Stimulated activated memory B cell treated with anti-CD40 and anti-IgM and Interleukin-4, amounts not matched to agents 10 μg/mL and 1 μg/mL and 100 μg/mL, for 72 hours (primary cell): ENCODE results near the gene ITPRIPL2.
A peak's percentile ranks its signal among the peaks of the same experiment; 100 is the strongest.

Experiments
- ATAC-seq: fragments of 150-1000 bp; cut with Tn5 transposase; 2 replicates; pipeline ENCODE4 v1.10.0; 2021
- H3K27ac Mint-ChIP-seq: one replicate; pipeline ENCODE4 v1.8.0; 2022; ENCODE audit warnings: mild to moderate bottlenecking, mixed read lengths
- H3K27me3 Mint-ChIP-seq: one replicate; pipeline ENCODE4 v1.8.0; 2022; ENCODE audit warnings: mixed read lengths
- H3K36me3 Mint-ChIP-seq: one replicate; pipeline ENCODE4 v1.8.0; 2022; ENCODE audit warnings: mixed read lengths
- H3K4me1 Mint-ChIP-seq: one replicate; pipeline ENCODE4 v1.8.0; 2022; ENCODE audit warnings: mixed read lengths
- H3K4me3 Mint-ChIP-seq: one replicate; pipeline ENCODE4 v1.8.0; 2022; ENCODE audit warnings: mild to moderate bottlenecking, moderate library complexity, mixed read lengths
- H3K9me3 Mint-ChIP-seq: one replicate; pipeline ENCODE4 v1.8.0; 2022; ENCODE audit warnings: mixed read lengths

ITPRIPL2 gene

DNA sequence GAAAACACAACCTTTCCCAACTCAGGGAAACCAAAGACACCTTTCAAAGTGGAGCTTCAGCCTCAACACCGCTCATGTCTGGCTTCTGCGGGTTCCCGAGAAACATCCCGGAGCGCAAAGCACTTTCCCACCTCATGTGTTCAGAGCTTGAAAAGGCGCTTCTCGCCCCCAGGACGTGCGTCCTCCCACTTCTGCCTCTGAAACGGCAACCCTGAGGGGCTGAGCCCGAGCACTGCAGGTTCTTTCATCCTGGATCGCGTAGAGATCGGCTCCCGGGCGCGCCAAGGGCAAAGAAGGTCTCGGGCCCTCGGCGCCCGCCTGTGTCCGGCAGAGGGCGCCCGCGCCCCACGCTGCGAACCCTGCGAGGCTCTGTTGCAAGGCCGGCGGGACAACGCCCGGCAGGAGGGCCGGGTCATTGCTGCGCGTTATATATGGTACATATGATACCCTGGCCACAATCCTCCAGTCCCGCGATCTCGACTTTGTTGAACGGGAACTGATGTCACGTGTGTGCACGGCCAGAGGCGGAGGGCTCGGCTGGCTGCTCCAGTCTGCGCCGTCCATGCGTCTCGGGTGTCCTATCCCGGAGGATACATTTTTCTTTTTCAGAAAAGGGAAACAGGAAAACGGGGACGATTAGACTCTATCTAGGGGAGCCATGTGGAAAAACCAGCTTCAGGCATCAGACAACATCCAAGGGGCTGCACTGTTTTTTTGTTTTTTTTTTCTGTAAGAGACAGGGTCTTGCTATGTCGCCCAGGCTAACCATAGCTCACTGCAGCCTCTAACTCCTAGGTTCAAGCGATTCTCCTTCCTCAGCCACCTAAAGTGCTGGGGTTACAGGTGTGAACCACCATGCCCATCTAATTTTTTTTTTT is 27.2 kb upstream of the ITPRIPL2 start:
- H3K36me3 Mint-ChIP-seq = peaks cover 11% of the 10 kb centered on the region
- peaks cover under 1% of the 10 kb centered on the region for H3K9me3 Mint-ChIP-seq
- H3K4me3 Mint-ChIP-seq = peak overlapping the region; percentile 76
- peaks cover 12% of the 10 kb centered on the region for H3K4me1 Mint-ChIP-seq
- peaks cover 13% of the 10 kb centered on the region for H3K27me3 Mint-ChIP-seq
- H3K27ac Mint-ChIP-seq = peak overlapping the region; percentile 59
- peak; percentile 95 for ATAC-seq

DNA sequence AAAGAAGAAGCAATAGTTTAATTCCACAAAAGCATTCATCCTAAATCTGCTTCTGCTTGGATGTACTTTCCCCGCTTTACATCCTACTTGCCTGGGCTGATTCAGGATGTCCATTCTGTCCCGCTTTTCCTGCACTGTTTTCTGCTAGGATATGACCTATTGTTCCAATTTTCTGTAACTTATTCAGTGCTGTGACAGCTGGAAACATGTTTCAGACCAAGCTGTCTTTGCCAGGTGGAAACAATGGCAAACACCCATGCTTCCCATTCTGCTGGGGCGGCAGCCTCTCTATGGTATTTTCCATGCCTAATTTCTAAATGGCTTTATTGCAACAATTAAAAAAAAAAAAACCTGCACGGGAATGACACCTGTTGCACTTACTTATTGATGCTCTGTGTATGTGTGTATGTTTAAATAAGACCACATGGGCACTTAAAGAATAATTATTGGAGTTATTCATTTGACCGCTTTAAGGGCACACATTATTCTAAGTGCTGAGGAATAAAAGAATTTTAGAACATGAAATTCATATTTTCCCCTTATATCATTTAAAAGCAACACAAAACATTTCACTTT is 25.3 kb upstream of the ITPRIPL2 start:
- Mint-ChIP-seq H3K4me1 (peaks cover 12% of the 10 kb centered on the region), H3K27me3 (peaks cover 13% of the 10 kb centered on the region), H3K9me3 (peaks cover 11% of the 10 kb centered on the region), H3K36me3 (peaks cover 19% of the 10 kb centered on the region), H3K4me3 (no peak overlapping the region), H3K27ac (no peak overlapping the region)
- ATAC-seq = no peak

DNA sequence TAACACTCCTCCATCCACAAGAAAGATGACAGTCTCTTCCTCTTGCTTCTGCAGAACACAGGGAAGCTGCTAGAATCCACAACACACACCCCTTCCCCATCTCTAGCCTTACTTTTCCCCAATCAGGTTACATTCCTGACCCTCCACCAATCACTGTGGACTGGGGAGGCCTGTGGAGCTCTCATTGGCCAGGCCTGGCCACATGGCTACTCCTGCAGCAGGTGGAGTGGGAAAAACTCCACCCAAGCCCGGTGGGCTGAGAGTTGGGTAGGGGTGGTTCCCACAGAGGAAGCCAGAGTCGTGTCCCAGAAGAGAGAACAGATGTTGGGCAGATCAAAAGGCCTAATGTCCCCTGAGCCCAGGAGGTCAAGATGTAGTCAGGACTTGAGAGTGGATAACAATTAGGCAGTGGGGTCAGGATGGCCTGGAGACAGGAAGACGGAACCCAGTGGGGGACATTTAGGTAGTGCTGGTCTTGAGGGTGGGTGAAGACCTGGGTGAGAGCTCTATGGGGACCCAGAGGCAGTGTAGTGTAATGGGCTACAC is 24.3 kb upstream of the ITPRIPL2 start:
- peaks cover 12% of the 10 kb centered on the region for H3K4me1 Mint-ChIP-seq
- H3K4me3 Mint-ChIP-seq = no peak overlapping the region
- H3K9me3 Mint-ChIP-seq = peaks cover 11% of the 10 kb centered on the region
- H3K27ac Mint-ChIP-seq = no peak overlapping the region
- peaks cover 13% of the 10 kb centered on the region for H3K27me3 Mint-ChIP-seq
- peaks cover 19% of the 10 kb centered on the region for H3K36me3 Mint-ChIP-seq
- no peak for ATAC-seq

DNA sequence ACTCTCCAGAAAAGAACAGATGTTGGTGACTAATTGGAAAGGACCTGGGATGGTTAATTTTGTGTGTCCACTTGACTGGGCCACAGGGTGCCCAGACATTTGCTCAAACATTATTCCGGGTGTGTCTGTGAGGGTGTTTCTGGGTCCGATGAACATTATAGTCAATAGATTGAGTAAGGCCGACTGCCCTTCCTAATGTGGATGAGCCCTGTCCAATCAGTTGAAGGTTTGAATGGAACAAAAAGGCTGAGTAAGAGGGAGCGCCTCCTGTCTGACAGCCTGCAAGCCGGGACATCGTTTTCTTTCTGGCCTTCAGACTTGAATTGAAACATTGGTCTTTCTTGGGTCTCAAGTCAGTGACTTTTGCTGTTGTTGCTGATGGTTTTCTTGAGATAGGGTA is 22.8 kb upstream of the ITPRIPL2 start:
- H3K4me1 Mint-ChIP-seq = peaks cover 19% of the 10 kb centered on the region
- H3K4me3 Mint-ChIP-seq = no peak overlapping the region
- H3K27me3 Mint-ChIP-seq = peaks cover 5% of the 10 kb centered on the region
- H3K27ac Mint-ChIP-seq = no peak overlapping the region
- no peak for ATAC-seq
- H3K9me3 Mint-ChIP-seq = peaks cover 14% of the 10 kb centered on the region
- peaks cover 19% of the 10 kb centered on the region for H3K36me3 Mint-ChIP-seq

DNA sequence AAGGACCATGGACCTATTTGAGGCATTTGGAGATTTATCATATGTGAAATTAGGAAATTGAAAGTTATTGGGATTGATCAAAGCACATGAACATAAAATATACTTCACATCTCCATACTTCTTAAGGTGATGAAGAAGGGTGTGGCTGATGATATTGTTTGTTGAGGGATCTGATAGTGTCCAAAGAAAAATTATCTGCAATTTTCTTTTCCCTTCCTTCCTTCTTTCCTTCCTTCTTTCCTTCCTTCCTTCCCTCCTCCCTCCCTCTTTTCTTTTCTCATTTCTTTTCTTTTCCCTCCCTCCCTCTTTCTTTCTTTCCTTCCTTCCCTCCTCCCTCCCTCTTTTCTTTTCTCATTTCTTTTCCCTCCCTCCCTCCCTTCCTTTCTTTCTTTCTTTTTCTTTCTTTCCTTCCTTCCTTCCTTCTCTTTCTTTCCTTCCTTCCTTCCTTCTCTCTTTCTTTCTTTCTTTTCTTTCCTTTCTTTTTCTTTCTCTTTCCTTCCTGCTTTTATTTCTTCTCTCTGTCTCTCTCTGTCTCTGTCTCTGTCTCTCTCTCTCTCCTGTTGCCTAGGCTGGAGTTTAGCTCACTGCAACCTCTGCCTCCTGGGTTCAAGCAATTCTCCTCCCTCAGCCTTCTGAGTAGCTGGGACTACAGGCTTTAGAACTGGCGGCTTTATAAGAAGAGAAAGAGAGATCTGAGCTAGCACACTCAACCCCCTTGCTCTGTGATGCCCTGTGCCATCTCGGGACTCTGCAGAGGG is 20.9 kb upstream of the ITPRIPL2 start:
- Mint-ChIP-seq H3K27ac (peak overlapping the region; percentile 53), H3K4me3 (no peak overlapping the region), H3K4me1 (peaks cover 15% of the 10 kb centered on the region), H3K36me3 (peaks cover 22% of the 10 kb centered on the region), H3K27me3 (no peaks in the 10 kb centered on the region), H3K9me3 (peaks cover 16% of the 10 kb centered on the region)
- ATAC-seq = no peak

DNA sequence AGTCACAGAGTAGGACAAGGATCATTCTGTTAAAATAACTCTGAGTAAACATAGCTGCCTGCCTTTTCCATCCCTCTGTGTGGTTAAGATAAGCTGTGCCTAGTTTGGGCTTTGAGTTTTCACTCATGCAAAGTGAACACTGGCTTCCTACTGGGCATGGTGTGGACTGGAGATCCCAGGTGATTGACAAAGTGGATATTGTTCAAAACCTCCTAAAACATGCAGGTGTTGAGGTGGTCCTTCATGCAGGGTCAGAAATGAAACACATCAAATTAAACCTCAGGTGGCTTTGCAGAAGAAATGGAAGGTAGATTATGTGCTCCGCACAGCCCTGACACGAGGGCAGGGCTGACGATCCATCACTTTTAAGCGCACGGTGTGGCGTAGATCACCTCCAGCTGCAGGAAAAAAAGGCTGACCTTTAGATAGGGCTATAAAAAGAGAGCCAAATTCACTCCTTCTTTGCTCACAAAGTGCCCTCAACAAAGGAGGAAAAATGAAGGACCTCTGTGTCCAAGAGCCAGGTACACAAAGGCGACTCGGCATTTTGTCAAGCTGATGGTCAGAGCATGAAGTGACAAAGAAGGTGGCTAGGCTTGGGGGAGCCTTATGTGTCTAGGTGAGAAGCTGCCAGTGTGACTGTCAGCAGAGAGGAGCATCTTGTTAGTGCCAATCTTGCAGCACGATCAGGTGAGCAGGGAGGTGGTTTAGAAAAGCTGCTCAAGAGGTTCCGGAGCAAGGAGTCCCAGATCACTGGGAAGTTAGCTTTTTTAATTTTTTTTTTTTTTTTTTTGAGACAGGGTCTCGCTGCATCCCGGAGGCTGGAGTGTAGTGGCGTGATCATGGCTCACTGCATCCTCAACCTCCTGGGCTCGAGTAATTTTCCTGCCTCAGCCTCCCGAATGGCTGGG is 19.9 kb upstream of the ITPRIPL2 start:
- Mint-ChIP-seq H3K27me3 (no peaks in the 10 kb centered on the region), H3K9me3 (peaks cover 18% of the 10 kb centered on the region), H3K4me1 (peaks cover 15% of the 10 kb centered on the region), H3K27ac (no peak overlapping the region), H3K36me3 (peaks cover 28% of the 10 kb centered on the region), H3K4me3 (no peak overlapping the region)
- ATAC-seq = no peak

DNA sequence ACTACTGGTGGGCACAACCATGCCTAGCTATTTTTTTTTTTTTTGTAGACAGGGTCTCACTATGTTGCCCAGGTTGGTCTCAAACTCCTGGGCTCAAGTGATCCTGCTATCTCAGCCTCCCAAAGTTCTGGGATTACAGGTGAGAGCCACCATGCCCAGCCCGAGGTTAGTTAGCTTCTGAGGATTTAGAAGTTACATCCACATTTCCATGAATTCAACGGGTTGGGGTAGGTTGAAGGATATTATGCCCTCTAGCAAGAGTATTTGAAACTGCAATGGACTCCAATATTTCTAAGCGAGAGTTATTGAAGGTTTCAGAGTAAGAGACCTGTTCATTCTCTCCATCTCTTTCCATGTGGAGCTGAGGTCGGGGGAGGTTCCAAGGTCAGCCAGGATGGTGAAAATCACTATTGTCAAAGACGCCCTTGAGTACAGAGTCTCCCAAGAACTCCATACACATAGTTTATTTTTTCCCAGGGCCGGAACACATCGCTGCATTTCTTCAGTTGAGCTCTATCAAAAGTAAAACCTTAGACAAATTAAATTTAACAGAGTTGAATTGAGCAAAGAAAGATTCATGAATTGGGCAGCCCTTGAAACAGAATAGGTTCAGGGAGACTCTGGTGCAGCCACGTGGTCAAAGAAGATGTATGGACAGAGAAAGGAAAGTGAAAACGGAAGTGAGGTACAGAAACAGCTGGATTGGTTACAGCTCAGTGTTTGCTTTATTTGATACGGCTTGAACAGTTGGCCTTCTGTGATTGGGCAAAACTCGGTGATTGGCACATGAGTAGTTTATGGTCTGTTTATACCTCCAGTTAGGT is 19.0 kb upstream of the ITPRIPL2 start:
- Mint-ChIP-seq H3K4me3 (no peak overlapping the region), H3K4me1 (peaks cover 15% of the 10 kb centered on the region), H3K9me3 (peaks cover 18% of the 10 kb centered on the region), H3K27me3 (no peaks in the 10 kb centered on the region), H3K27ac (peak overlapping the region; percentile 80), H3K36me3 (peaks cover 28% of the 10 kb centered on the region)
- ATAC-seq = peak; percentile 69

DNA sequence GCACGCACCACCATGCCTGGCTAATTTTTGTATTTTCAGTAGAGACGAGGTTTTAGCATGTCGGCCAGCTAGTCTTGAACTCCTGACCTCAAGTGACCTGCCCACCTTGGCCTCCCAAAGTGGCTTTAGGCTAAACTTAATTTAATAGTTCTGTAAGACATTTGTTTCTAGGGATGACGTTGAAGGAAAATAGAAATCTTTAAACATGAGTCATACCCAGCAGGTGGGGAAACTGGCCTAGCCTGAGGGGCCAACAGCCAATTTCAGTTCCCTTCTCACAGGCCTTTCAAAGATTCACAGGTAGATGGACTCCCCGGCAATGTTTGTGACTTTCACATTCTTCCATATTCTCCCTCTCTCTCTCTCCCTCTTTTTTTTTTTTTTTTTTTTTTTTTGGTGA is 18.1 kb upstream of the ITPRIPL2 start:
- H3K9me3 Mint-ChIP-seq = peaks cover 18% of the 10 kb centered on the region

DNA sequence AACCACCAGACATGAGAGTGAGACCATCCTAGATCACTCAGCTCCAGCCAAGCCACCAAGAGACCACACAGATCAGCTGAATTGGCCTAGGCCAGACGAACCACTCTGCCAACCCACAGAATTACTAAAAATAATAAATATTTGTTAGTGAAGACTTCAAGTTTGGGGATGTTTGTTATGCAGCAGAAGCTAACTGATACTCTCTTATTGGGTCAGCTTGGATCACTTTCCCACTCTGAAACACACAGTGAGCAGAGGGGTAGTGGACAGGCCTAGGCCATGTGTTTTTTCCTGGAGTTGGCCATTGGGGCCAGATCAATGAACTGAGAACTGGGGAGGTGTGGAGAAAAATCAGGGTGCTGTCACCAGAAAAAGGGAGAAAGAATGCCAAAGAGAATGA is 15.6 kb upstream of the ITPRIPL2 start:
- H3K9me3 Mint-ChIP-seq = peaks cover 7% of the 10 kb centered on the region
- no peaks in the 10 kb centered on the region for H3K27me3 Mint-ChIP-seq
- no peak overlapping the region for H3K4me3 Mint-ChIP-seq
- no peak for ATAC-seq
- H3K36me3 Mint-ChIP-seq = peaks cover 11% of the 10 kb centered on the region
- peaks cover 15% of the 10 kb centered on the region for H3K4me1 Mint-ChIP-seq
- no peak overlapping the region for H3K27ac Mint-ChIP-seq

More for the DNA sequence above, 18.1 kb upstream of the ITPRIPL2 start:
- H3K27me3 Mint-ChIP-seq = no peaks in the 10 kb centered on the region
- H3K4me1 Mint-ChIP-seq = peaks cover 15% of the 10 kb centered on the region
- peak overlapping the region; percentile 80 for H3K27ac Mint-ChIP-seq
- H3K36me3 Mint-ChIP-seq = peaks cover 28% of the 10 kb centered on the region
- H3K4me3 Mint-ChIP-seq = peak overlapping the region; percentile 31
- peak; percentile 88 for ATAC-seq

DNA sequence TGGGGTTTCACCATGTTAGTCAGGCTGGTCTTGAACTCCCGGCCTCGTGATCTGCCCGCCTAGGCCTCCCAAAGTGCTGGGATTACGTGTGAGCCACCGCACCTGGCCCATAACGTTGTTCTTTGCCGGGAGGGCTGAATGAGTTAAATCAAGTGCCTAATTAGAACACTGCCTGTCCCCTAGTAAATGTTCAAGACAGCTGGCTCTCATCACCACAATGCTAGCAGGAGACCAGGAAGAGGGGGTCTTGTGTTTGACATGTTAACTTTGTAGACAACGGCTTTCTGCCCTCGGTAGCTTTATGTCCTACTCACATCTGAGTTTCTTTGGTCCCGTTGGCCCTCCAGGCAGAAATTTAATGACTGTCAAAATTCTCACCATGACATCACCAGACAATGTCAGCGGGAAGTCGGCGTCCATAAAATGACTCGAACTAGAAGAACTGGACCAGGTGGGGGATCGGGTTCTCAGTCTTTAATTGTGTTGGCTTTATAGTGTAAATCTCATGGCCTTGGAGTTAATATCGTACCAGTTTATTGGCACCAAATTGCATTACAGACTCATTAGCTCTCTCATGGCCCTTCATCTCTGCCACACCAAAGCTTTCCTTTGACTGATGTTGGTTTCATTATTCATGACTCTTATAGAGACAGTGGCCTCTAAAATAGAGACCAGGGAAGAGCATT is 11.4 kb upstream of the ITPRIPL2 start:
- Mint-ChIP-seq H3K4me1 (peaks cover 5% of the 10 kb centered on the region), H3K27ac (no peak overlapping the region), H3K27me3 (no peaks in the 10 kb centered on the region), H3K9me3 (peaks cover 3% of the 10 kb centered on the region), H3K36me3 (peaks cover 10% of the 10 kb centered on the region), H3K4me3 (no peak overlapping the region)
- ATAC-seq = no peak

DNA sequence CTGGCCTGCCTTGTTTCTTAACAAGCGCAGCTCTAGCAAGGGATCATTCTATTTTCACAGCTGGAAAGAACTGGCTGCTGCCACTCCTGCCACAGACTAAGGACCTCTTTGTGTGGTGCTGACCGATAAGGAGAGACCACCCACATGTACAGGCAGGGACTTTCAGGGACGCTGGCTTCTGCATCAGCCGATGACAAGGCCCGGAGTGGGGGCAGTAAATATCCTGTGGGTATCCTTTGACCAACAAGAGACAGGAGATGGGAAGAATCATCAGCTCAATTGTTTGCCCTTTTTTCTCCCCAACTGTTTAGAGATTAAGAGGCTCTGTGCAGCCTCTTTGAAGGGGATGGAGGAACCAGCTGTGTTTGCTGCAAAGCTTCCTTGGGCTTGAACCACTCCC is 9.2 kb upstream of the ITPRIPL2 start:
- Mint-ChIP-seq H3K36me3 (no peaks in the 10 kb centered on the region), H3K4me3 (no peak overlapping the region), H3K27ac (peak overlapping the region; percentile 15), H3K27me3 (no peaks in the 10 kb centered on the region), H3K9me3 (no peaks in the 10 kb centered on the region), H3K4me1 (peaks cover 23% of the 10 kb centered on the region)
- no peak for ATAC-seq

DNA sequence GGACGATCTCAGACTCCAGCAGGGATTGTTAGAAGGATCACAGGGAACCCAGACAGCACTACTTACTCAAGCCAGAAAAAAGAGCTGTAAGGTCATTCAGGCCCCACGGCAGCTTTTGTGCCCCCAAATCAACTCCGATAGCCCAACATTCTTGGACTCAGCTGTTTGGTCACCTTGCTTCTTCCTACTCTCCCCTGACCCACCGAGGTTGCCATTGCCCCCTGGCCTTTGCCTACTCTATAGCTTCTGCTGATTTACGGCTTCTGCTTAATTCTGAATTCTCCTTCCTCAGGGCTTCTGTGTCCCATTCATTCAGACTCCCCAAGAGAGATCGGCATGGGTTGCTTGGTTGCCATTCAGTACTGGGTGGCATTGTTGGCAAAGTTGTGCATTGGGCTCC is 8.6 kb upstream of the ITPRIPL2 start:
- no peaks in the 10 kb centered on the region for H3K27me3 Mint-ChIP-seq
- H3K9me3 Mint-ChIP-seq = no peaks in the 10 kb centered on the region
- ATAC-seq = no peak
- peak overlapping the region; percentile 15 for H3K27ac Mint-ChIP-seq
- H3K4me1 Mint-ChIP-seq = peaks cover 23% of the 10 kb centered on the region
- H3K4me3 Mint-ChIP-seq = no peak overlapping the region
- no peaks in the 10 kb centered on the region for H3K36me3 Mint-ChIP-seq

DNA sequence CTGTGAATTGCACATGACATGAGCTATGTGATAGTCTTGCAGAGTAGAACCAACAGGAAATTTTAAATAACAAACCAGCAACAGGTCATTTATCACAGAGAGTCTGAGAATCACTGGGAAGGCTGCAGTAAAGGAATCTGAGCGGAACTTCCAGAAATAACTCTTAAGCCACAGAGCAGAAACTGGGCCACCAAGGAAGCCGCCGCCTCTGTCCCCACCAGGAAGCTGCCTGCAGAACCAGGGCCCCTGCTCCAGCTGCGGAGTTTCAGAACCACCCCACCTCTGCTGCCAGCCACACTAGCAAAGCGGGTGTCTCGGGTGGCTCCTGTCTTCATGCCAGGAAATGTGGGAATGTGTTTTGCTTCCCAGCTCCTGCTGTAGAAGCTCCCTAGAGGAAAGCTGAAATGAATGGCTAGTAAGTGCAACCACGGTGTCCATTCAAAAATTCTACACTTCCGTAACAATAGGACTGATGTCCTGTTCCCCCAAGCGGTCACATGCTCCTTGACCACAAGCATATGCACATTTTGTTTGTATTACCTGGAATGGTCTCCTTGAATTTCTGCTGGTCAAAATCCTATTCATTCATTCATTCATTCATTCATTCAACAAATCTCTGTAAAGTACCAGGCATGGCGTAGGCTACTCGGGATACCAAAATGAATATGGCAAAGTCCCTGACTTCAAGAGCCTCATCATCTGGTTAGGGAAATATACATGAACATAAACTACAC is 7.7 kb upstream of the ITPRIPL2 start:
- no peaks in the 10 kb centered on the region for H3K9me3 Mint-ChIP-seq

More for the DNA sequence above, 7.7 kb upstream of the ITPRIPL2 start:
- no peaks in the 10 kb centered on the region for H3K36me3 Mint-ChIP-seq
- H3K4me1 Mint-ChIP-seq = peaks cover 23% of the 10 kb centered on the region
- no peak for ATAC-seq
- no peak overlapping the region for H3K4me3 Mint-ChIP-seq
- H3K27me3 Mint-ChIP-seq = no peaks in the 10 kb centered on the region
- no peak overlapping the region for H3K27ac Mint-ChIP-seq
